Smooth muscle cell of the brain vasculature (primary cell): ENCODE data around the gene KIAA0930.
"Not testable (repeated sequence)": the region's sequence is repeated elsewhere in the genome, so short reads cannot be mapped to it uniquely, and the experiment has no call there.

Experiments
- DNase-seq: peaks from one replicate; pipeline ENCODE4 v3.0.0-alpha.2; 2012; ENCODE audit warnings: low read depth, low spot score

KIAA0930 gene

GRCh38 chr22:45262931-45263462 is 22.3 kb upstream of the KIAA0930 start:
- DNase-seq = no peak

- DNase-seq = no peak
These were observed 21.7 kb upstream of the KIAA0930 start for GRCh38 chr22:45262195-45262930.

GRCh38 chr22:45261407-45262088 is 20.9 kb upstream of the KIAA0930 start:
- no peak for DNase-seq

GRCh38 chr22:45260395-45260759 is 19.7 kb upstream of the KIAA0930 start:
- DNase-seq = not testable (repeated sequence)

GRCh38 chr22:45259754-45260394 is 19.2 kb upstream of the KIAA0930 start:
- DNase-seq = no peak

GRCh38 chr22:45257941-45258340 is 17.2 kb upstream of the KIAA0930 start:
- not testable (repeated sequence) for DNase-seq

- DNase-seq = no peak
These were observed 14.1 kb upstream of the KIAA0930 start for GRCh38 chr22:45254789-45255278.

GRCh38 chr22:45254388-45254787 is 13.7 kb upstream of the KIAA0930 start:
- DNase-seq = no peak

GRCh38 chr22:45253039-45253641 is 12.4 kb upstream of the KIAA0930 start:
- DNase-seq = no peak

GRCh38 chr22:45251825-45252224 is 11.1 kb upstream of the KIAA0930 start:
- DNase-seq = no peak

GRCh38 chr22:45248832-45249561 is 8.3 kb upstream of the KIAA0930 start:
- DNase-seq = no peak

GRCh38 chr22:45246060-45246985 is 5.6 kb upstream of the KIAA0930 start:
- no peak for DNase-seq

- no peak for DNase-seq
These were observed 4.2 kb upstream of the KIAA0930 start for GRCh38 chr22:45244916-45245315.

GRCh38 chr22:45242778-45243191 is 2.1 kb upstream of the KIAA0930 start:
- DNase-seq = no peak

GRCh38 chr22:45240104-45240809 is 437 bp downstream of the KIAA0930 start:
- DNase-seq = no peak

- no peak for DNase-seq
These were observed 1.0 kb downstream of the KIAA0930 start for GRCh38 chr22:45239681-45240051.

GRCh38 chr22:45238957-45239680 is 1.6 kb downstream of the KIAA0930 start:
- no peak for DNase-seq

- DNase-seq = no peak
These were observed 2.4 kb downstream of the KIAA0930 start for GRCh38 chr22:45238076-45238956.
